Stimulated activated CD4-positive, alpha-beta T cell treated with anti-CD3 and anti-CD28 coated beads, TNF-alpha, amount 100 ng/mL, for 24 hours (primary cell): ENCODE data around the gene ADORA3.
"Not testable (repeated sequence)": the region's sequence is repeated elsewhere in the genome, so short reads cannot be mapped to it uniquely, and the experiment has no call there.

Experiments
- DNase-seq, 3 experiments: peaks; one replicate each; pipeline ENCODE4 v3.0.0-alpha.2; 2020; ENCODE audit warnings: low read depth in 3 of 3

The ADORA3 gene

GRCh38 chr1:111503585-111504060, at the start of gene ADORA3, which contains the start of gene TMIGD3:
Gene ADORA3 (minus strand): TSS chr1:111503633. CDS start chr1:111503354, 279 bp downstream.
Gene TMIGD3 (minus strand): TSS chr1:111503633. CDS start chr1:111503354, 279 bp downstream.
- no peak for DNase-seq

DNA sequence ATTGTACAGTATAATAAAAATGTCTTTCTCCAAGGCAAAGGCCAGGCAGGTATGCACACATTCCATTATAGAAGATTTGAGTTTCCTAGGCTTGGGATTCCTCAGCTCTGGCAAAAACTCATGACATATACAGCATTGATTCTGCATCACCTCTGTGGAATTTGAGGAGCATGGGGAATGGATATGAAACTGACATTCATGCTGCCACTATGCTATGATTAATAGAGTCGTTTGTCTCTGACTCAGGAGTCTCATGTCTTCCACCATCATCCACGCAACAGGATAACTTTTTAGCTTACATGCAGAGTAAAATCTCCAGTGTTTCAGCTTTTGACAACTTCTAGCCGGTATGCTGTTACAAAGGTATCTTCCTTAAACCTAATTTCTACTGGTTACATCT, 49.8 kb upstream of the ADORA3 start:
- DNase-seq = no peak

- DNase-seq = no peak
Measured at GRCh38 chr1:111552587-111552986, 49.2 kb upstream of the ADORA3 start.

DNA sequence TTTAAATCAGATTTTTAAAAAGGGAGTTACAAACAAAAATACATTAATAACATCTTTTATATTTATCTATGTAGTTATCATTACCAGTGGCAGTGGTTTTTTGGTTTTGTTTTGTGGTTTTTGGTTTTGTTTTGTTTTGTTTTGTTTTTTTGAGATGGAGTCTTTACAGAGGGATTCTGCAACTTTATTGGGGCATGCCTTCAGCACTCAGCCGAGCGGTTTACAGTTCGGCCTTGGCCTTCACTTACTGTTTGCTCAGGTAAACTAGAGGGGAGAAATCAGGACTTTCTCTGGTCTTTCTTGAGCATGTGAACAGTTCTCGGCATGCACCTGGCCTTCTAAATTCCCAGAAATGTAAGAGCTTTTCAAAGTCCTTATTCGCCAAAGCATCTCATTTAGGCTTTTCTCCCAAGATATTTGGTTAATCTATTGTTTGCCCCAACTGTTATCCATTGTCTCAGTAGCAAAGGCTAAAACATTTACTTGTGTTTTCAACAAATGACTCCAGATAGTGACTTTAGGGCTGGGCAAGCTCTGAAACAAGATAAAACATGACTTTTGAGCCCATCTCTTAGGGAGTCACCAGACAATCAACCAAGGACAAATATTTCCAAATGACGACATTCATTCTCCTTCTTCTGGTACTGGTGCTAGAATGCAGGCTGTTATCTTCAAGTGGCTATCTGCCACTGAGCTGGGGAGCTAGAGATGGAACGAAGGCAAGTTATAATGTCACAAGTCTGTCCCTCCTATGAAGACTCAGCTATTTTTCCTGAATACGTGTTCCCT, 48.4 kb upstream of the ADORA3 start:
- no peak for DNase-seq

DNA sequence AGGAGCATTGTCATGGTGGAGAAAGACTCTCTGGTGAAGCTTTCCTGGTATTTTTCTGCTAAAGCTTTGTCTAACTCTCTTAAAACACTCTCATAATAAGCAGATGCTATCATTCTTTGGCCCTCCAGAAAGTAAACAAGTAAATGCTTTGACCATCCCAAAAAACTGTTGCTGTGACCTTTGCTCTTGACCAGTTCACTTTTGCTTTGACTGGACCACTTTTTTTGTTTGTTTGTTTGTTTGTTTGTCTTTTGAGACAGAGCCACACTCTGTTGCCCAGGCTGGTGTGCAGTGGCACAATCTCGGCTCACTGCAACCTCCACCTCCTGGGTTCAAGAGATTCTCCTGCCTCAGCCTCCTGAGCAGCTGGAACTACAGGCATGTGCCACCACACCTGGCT, 44.4 kb upstream of the ADORA3 start:
- DNase-seq = not testable (repeated sequence)

- no peak for DNase-seq
Measured at GRCh38 chr1:111542187-111542586, 38.8 kb upstream of the ADORA3 start.

DNA sequence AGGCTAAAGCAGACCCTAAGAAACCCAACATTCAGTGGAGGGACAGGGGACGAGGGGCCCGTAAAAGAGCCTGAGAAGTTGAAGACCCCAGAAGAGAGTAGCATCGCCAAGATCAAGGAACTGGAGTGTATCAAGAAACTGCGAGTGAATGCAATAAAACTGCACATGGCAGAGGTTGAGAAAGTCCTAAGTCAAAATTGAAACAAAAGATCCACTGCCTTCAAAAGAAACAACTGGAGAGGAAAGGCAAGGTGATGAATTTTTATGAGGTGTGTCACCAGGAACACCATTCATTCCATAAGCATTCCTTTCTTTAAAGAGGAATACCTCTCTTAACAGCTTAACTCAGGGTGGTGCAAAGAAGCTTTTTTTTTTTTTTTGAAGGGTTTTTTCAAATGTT, 38.3 kb upstream of the ADORA3 start:
- no peak for DNase-seq

- no peak for DNase-seq
Measured at GRCh38 chr1:111540928-111541327, 37.5 kb upstream of the ADORA3 start.

DNA sequence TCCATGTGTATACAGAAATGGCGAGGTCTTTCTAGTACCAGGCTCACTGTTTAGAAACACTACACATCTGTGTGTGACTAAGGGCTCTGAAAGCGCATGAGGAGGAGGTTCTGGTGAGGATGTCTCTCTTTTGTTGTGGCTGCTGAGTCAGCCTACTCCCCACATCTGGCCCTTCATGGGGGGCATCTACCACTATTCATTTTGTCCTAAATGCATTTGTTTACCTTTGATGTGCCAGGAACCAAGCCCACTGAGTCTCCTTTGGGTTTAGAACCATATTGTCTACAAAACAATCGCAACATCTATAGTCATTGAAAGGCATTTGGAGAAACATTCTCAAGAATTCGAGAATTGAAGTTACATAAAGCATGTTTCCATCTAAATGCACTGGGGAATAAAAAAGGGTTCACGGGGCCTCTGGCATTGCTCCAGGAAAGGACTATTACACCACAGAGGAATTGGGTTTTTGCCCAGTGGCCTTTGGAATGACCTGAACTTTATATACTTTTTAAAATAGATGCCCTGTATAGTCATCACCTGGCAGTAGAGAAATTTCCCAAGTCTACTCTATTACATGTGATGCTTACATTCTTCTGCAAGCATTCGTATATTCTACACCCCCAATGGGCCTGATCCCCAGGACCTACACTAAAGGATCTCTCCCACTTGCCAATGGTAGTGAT, 35.1 kb upstream of the ADORA3 start:
- no peak for DNase-seq

- DNase-seq = no peak
Measured at GRCh38 chr1:111535256-111536191, 32.1 kb upstream of the ADORA3 start.

GRCh38 chr1:111520053-111520452, 16.6 kb upstream of the ADORA3 start:
- DNase-seq = no peak

DNA sequence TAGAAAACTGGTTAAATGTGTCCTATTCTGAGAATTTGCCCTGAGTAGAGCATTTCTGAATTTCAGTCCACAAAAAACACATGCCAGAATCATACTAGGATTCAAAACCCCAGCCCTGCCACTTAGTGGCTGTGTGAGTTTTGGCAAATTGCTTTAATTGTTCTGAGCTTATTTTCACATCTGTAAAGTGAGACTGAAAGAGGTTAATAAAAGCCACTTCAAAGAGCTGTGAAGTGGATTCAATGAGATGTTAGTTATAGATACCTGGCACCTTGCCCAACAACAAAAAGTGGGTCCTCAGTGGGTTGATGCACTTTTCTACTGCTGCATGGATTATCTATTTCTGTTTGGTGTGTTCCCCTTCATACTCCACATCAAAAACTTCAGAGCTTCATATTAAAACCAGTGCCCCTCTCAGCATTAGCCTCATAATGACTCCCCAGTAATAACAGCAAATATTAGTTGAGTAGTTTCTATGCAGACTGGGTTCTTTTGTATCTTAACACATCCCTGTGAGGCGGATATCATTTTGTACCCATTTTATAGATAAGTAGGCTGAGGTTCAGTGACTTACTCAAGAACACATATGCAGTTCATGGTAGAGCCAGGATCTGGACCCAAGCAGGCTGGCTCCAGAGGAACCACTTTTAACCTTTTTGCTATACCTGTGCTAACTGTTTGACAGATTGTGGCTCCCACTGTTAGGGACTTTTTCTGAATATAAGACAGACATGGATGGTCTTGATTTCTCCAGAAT, 14.2 kb upstream of the ADORA3 start:
- DNase-seq = peak in 1 of 3 experiments; percentile 20

DNA sequence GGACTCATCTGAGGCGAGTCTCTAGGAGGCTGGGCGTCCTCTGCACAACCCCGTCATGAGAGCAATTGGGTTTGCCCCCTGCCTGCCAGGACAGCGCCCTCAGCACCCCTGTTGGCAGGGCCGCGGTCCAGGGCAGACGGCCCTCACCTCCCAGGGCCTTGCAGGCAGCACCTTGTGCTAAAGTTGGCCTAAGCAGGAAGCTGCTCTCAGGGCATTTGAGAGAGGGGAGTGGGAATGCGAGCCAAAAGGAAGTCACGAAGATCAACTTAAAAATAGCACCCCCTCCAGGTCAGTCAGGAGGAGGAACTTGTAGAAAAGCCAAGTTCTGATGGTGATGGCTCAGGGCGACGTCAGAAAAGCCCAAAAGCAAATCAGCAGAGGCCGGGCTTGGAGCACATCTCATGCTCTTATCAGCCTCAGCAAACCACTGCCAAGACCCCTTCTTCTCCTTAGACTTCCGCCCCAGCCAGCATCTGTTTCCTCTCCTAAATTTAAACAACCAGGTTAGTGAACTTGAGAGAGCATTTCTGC, 12.6 kb upstream of the ADORA3 start:
- DNase-seq = no peak

DNA sequence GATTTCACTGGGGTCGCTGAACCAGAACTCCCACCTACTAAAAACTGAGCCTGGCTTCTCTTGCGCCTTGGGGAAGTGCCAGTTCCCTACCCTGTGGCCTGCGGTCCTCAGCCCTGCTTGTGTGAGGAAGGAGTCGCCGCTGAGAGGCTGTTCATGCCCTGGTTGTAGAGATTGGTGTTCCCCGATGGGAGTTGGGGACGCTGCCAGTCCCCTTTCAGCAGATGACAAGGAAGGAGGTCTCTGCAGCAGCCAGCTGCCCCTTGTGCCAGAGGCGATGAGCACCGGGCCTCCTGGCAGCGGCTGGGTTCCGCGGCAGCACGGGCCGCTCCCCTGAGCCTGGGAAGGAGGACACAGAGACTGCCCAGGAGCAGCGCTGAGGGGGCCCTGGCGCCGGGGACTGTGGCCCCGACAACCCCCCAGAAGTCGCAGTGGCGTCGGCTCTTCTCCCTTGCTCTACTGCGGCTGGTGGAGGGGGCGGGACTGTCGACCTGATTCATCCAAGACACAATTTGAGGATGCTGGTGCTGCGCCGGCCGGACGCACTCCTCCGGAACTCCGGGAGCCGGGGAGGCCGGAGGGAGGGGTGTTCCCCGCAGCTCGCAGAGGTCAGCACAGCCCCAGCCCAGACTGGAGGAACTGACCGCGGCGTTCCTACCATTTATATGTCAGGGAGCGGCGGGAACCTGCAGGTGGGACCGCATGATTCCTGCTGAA, 12.0 kb upstream of the ADORA3 start:
- DNase-seq = peak in 1 of 3 experiments; percentile 35

DNA sequence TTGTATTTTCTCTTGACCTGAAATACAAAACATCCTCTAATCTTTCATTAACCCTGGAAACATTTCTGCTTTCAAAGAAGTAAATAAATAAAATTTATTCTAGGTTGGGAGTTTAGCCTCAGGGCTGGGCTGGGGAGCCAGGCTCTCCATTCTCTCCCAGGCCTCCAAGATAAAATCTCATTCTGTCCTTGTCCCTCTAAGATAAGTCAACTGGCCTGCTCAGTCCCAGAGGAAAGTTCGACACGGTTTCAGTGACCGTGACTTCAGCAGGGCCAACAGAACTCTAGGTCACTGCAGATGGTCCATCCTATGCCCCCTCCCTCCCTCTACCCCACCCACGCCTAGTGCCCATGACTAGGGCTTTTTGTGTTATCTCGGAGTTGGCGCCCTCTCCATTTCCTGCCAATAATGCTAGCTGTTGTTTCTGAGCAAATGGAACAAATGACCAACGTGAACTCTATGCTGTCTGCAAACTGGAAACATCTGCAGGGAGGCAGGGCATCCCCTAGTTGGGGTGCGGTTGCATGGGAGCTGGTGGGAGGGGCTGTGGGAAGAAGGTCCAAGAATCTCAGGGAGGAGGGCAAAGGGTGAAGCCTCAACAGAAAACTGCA, 10.1 kb upstream of the ADORA3 start:
- DNase-seq = no peak

GRCh38 chr1:111512931-111513330, 9.5 kb upstream of the ADORA3 start:
- DNase-seq = no peak

DNA sequence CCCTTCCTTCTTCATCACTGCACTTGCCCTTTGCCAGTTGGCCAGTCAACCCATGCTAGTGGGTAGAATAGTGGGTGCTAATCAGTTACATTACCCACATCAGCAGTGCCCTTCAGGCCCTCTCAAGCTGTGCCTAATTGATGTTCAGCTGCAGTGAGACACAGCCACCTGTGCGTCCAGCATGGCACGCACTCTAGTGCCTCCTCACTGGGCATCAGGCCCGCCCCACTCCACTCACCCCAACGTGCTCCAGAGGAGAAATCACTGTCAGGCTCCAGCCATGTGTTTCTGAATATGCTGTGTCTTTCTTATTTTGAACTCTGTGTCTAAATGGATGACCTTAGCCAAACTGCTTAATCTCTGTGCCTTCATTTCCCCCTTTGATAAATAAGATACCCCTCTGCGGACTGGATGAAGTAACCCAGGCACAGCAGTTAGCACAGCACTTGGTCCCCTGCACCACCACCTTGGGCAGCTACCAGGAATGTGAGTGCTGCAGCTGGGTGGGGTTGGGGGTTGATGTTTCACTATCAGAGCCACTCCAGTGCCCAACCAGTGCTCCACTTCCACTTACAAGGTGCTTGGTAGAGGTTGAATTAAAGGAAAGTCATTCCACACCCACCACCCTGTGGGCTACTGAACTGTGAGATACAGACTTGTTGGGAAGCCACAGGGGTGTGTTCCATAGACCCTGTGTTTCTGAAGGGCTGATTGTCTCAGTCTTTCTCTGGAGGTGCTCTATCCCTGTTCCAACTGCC, 8.9 kb upstream of the ADORA3 start:
- DNase-seq = no peak

DNA sequence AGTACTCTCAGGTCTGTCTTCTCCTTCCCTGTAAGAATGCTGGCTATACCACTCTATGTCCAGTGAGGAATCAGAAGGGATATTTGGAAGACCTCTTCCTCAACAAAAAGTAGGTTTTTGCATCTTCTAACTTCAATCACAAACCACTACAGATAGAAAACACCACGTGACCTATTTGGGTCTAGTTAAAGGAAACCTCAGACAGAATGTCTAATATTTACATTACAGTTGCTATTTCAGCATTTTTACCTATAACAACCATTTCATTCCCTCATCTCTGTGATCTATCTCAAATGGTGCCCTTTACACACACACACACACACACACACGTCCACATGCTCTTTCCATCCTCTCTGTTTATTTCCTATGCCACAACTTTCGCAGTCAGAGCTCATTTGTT, 7.9 kb upstream of the ADORA3 start:
- no peak for DNase-seq

GRCh38 chr1:111509997-111510375, 6.6 kb upstream of the ADORA3 start:
- DNase-seq = no peak
